Glomerular visceral epithelial cell (primary cell): ENCODE data around the gene P4HA3.

Experiments
- DNase-seq: peaks from one replicate; pipeline ENCODE4 v3.0.0-alpha.2; 2016; ENCODE audit errors: extremely low spot score

P4HA3 gene

GRCh38 chr11:74267014-74267413 lies 44.4 kb downstream of the P4HA3 start:
- DNase-seq: no peak

- peak; percentile 29 for DNase-seq
Observed at GRCh38 chr11:74265256-74265655, 46.2 kb downstream of the P4HA3 start.

GRCh38 chr11:74262725-74263124 lies 48.7 kb downstream of the P4HA3 start:
- no peak for DNase-seq

- DNase-seq: no peak
Observed at GRCh38 chr11:74257959-74258553, 53.4 kb downstream of the P4HA3 start.

GRCh38 chr11:74256378-74257133 lies 54.9 kb downstream of the P4HA3 start:
- DNase-seq: no peak

GRCh38 chr11:74255741-74256375 lies 55.6 kb downstream of the P4HA3 start:
- peak; percentile 67 for DNase-seq

GRCh38 chr11:74253361-74253760 lies 58.1 kb downstream of the P4HA3 start:
- DNase-seq: no peak

- DNase-seq: no peak
Observed at GRCh38 chr11:74249496-74249895, 61.9 kb downstream of the P4HA3 start.

GRCh38 chr11:74248469-74248868 lies 63.0 kb downstream of the P4HA3 start:
- no peak for DNase-seq

- no peak for DNase-seq
Observed at GRCh38 chr11:74238243-74238642, 73.2 kb downstream of the P4HA3 start.

GRCh38 chr11:74237541-74237940 lies 73.9 kb downstream of the P4HA3 start:
- DNase-seq: no peak

- DNase-seq: no peak
Observed at GRCh38 chr11:74235121-74235520, 76.3 kb downstream of the P4HA3 start.

GRCh38 chr11:74233683-74234082 lies 77.8 kb downstream of the P4HA3 start:
- DNase-seq: no peak

GRCh38 chr11:74232311-74232950 lies 79.0 kb downstream of the P4HA3 start:
- no peak for DNase-seq

- DNase-seq: no peak
Observed at GRCh38 chr11:74226907-74227306, 84.5 kb downstream of the P4HA3 start.

- no peak for DNase-seq
Observed at GRCh38 chr11:74225565-74225964, 85.9 kb downstream of the P4HA3 start.

GRCh38 chr11:74221816-74222215 lies 89.6 kb downstream of the P4HA3 start:
- no peak for DNase-seq

- DNase-seq: no peak
Observed at GRCh38 chr11:74220376-74220775, 91.1 kb downstream of the P4HA3 start.
